ENCODE measurements around the gene IGF1R. TPM values are rescaled to one million over a fixed set of nuclear protein-coding genes. Genes with fewer than 3 reads are reported as not detected.

IGF1R gene
- total RNA-seq, 4 donors from 2014 or later = 31.6 to 87.8 (median 60.0) TPM

GRCh38 chr15:98824595-98824994, 176.3 kb downstream of the IGF1R start:
- peaks cover 0 to 20% (median 0%) of the 10 kb centered on the region in 3 donors for H3K9me3 ChIP-seq

GRCh38 chr15:98826658-98827057, 178.3 kb downstream of the IGF1R start:
- TF ChIP-seq POLR2AphosphoS5 (IDR thresholded peaks at IDR 0.05) = no peak
- no peak for TF ChIP-seq CTCF (IDR thresholded peaks at IDR 0.05)
- no peak for TF ChIP-seq POLR2A (IDR thresholded peaks at IDR 0.05)
- TF ChIP-seq EP300 (IDR thresholded peaks at IDR 0.05) = no peak
- WGBS, 2 donors (ENCODE audit: low coverage in 1 of 2) = 58 to 72% methylated on average over 2 to 3 of the region's 3 CpGs
- ATAC-seq = no peak
- peaks cover 0 to 41% (median 0%) of the 10 kb centered on the region in 3 donors for H3K9me3 ChIP-seq
- no peak overlapping the region for H3K27ac ChIP-seq
- H3K27me3 ChIP-seq = no peaks in the 10 kb centered on the region
- peaks cover 0 to 5% of the 10 kb centered on the region in 2 donors for H3K36me3 ChIP-seq
- peaks cover 0 to 26% (median 0%) of the 10 kb centered on the region in 3 donors for H3K4me1 ChIP-seq
- H3K4me3 ChIP-seq = no peak overlapping the region

More at GRCh38 chr15:98824595-98824994, 176.3 kb downstream of the IGF1R start:
- Histone ChIP-seq H3K36me3 (no peaks in the 10 kb centered on the region), H3K27ac (no peak overlapping the region), H3K4me3 (no peak overlapping the region), H3K4me1 (peaks cover 0 to 26% (median 0%) of the 10 kb centered on the region in 3 donors), H3K27me3 (no peaks in the 10 kb centered on the region)
- WGBS, 2 donors (ENCODE audit: low coverage in 1 of 2) = 99 to 100% methylated on average over 2 to 5 of the region's 10 CpGs
- TF ChIP-seq POLR2AphosphoS5 (IDR thresholded peaks at IDR 0.05) (no peak), EP300 (IDR thresholded peaks at IDR 0.05) (no peak), POLR2A (IDR thresholded peaks at IDR 0.05) (no peak), CTCF (IDR thresholded peaks at IDR 0.05) (no peak)
- no peak for ATAC-seq

GRCh38 chr15:98827217-98827616, 178.9 kb downstream of the IGF1R start:
- no peak overlapping the region for H3K27ac ChIP-seq
- H3K36me3 ChIP-seq = peaks cover 0 to 5% of the 10 kb centered on the region in 2 donors
- no peak for ATAC-seq
- peaks cover 0 to 46% (median 0%) of the 10 kb centered on the region in 3 donors for H3K9me3 ChIP-seq
- peaks cover 0 to 26% (median 0%) of the 10 kb centered on the region in 3 donors for H3K4me1 ChIP-seq
- TF ChIP-seq EP300 (IDR thresholded peaks at IDR 0.05) = no peak
- no peak for TF ChIP-seq POLR2AphosphoS5 (IDR thresholded peaks at IDR 0.05)
- TF ChIP-seq POLR2A (IDR thresholded peaks at IDR 0.05) = no peak
- TF ChIP-seq CTCF (IDR thresholded peaks at IDR 0.05) = no peak
- no peaks in the 10 kb centered on the region for H3K27me3 ChIP-seq
- 66 to 71% methylated on average over 3 of the region's 3 CpGs for WGBS, 2 donors (ENCODE audit: low coverage in 1 of 2)
- no peak overlapping the region for H3K4me3 ChIP-seq

- H3K27ac ChIP-seq = no peak overlapping the region
- TF ChIP-seq EP300 (IDR thresholded peaks at IDR 0.05) (no peak), POLR2A (IDR thresholded peaks at IDR 0.05) (no peak), POLR2AphosphoS5 (IDR thresholded peaks at IDR 0.05) (no peak), CTCF (IDR thresholded peaks at IDR 0.05) (no peak)
- no peak overlapping the region for H3K4me3 ChIP-seq
- H3K36me3 ChIP-seq = peaks cover 0 to 5% of the 10 kb centered on the region in 2 donors
- H3K4me1 ChIP-seq = peaks cover 0 to 27% (median 3%) of the 10 kb centered on the region in 3 donors
- no peak for ATAC-seq
- WGBS, 2 donors (ENCODE audit: low coverage in 1 of 2) = 100% methylated on average over 2 to 3 of the region's 4 CpGs
- no peaks in the 10 kb centered on the region for H3K27me3 ChIP-seq
- peaks cover 0 to 49% (median 0%) of the 10 kb centered on the region in 3 donors for H3K9me3 ChIP-seq
Observed at GRCh38 chr15:98830034-98830634, 181.8 kb downstream of the IGF1R start.

GRCh38 chr15:98834976-98835375, 186.6 kb downstream of the IGF1R start:
- no peak for ATAC-seq
- H3K4me1 ChIP-seq = peaks cover 0 to 27% (median 3%) of the 10 kb centered on the region in 3 donors
- H3K36me3 ChIP-seq = peaks cover 0 to 5% of the 10 kb centered on the region in 2 donors
- no peak overlapping the region for H3K27ac ChIP-seq
- no peaks in the 10 kb centered on the region for H3K27me3 ChIP-seq
- TF ChIP-seq EP300 (IDR thresholded peaks at IDR 0.05) = no peak
- TF ChIP-seq POLR2AphosphoS5 (IDR thresholded peaks at IDR 0.05) = no peak
- TF ChIP-seq POLR2A (IDR thresholded peaks at IDR 0.05) = no peak
- TF ChIP-seq CTCF (IDR thresholded peaks at IDR 0.05) = no peak
- peaks cover 0 to 25% (median 0%) of the 10 kb centered on the region in 3 donors for H3K9me3 ChIP-seq
- 88 to 100% methylated on average over 1 of the region's 1 CpG for WGBS, 2 donors (ENCODE audit: low coverage in 1 of 2)
- H3K4me3 ChIP-seq = no peak overlapping the region
